HL-60 (cell line): Measurements from ENCODE around the gene CCM2L.

Experiments
- DNase-seq, 2 experiments: peaks; one replicate each; pipeline ENCODE4 v3.0.0-alpha.2; 2010 to 2020; ENCODE audit warnings: low read depth in 1 of 2, low spot score in 1 of 2
- H3K27ac ChIP-seq: fragments of 250-450 bp; sonication (Bioruptor Pico); replicated peaks from 2 replicates; pipeline ENCODE4 v1.5.1; 2020; ENCODE audit warnings: mild to moderate bottlenecking, moderate library complexity
- H3K27me3 ChIP-seq: fragments of 250-450 bp; sonication (Bioruptor Pico); 2 replicates; pipeline ENCODE4 v1.5.1; 2021; ENCODE audit warnings: mild to moderate bottlenecking, moderate library complexity; ENCODE audit not compliant: insufficient read depth, poor library complexity, severe bottlenecking
- H3K4me3 ChIP-seq: replicated peaks from 2 replicates; pipeline ENCODE4 v1.5.1; 2011; ENCODE audit warnings: mild to moderate bottlenecking, control low read depth, low read length; ENCODE audit not compliant: insufficient read depth
- CTCF ChIP-seq: IDR thresholded peaks from one replicate; pipeline ENCODE4 v1.5.1; 2011; ENCODE audit warnings: low read length, control low read depth, inconsistent platforms; ENCODE audit not compliant: insufficient read depth
- GABPA ChIP-seq: IDR thresholded peaks from 2 replicates; pipeline ENCODE4 v1.6.1; 2012; ENCODE audit warnings: low read depth
- POLR2AphosphoS5 ChIP-seq: IDR thresholded peaks from 2 replicates; pipeline ENCODE4 v1.6.1; 2012; ENCODE audit warnings: low read depth
- REST ChIP-seq: IDR thresholded peaks from 2 replicates; pipeline ENCODE4 v1.6.1; 2012; ENCODE audit warnings: low read depth; ENCODE audit not compliant: insufficient replicate concordance
- SPI1 ChIP-seq: IDR thresholded peaks from 2 replicates; pipeline ENCODE4 v1.6.1; 2012; ENCODE audit warnings: low read depth, mild to moderate bottlenecking, borderline replicate concordance

Gene CCM2L

GRCh38 chr20:32017711-32018251, 7.5 kb downstream of the CCM2L start:
- H3K27ac ChIP-seq, result no peak overlapping the region

GRCh38 chr20:32018269-32019155, 8.3 kb downstream of the CCM2L start:
- DNase-seq, result peak in 1 of 2 experiments; percentile 16
- peaks cover 44% of the 10 kb centered on the region for H3K27me3 ChIP-seq
- TF ChIP-seq CTCF, result no peak
- no peak for TF ChIP-seq SPI1
- no peak overlapping the region for H3K27ac ChIP-seq
- peak overlapping the region; percentile 50 for H3K4me3 ChIP-seq

More at GRCh38 chr20:32017711-32018251, 7.5 kb downstream of the CCM2L start:
- TF ChIP-seq SPI1 (no peak), CTCF (no peak), REST (no peak), GABPA (no peak), POLR2AphosphoS5 (no peak)
- Histone ChIP-seq H3K4me3 (no peak overlapping the region), H3K27me3 (peaks cover 47% of the 10 kb centered on the region)
- no peak for DNase-seq

GRCh38 chr20:32019156-32019510, 8.9 kb downstream of the CCM2L start:
- H3K27me3 ChIP-seq, result peaks cover 44% of the 10 kb centered on the region
- H3K27ac ChIP-seq, result no peak overlapping the region
- H3K4me3 ChIP-seq, result peak overlapping the region; percentile 31
- TF ChIP-seq REST, result no peak
- TF ChIP-seq SPI1, result no peak
- TF ChIP-seq POLR2AphosphoS5, result no peak
- no peak for DNase-seq

DNA sequence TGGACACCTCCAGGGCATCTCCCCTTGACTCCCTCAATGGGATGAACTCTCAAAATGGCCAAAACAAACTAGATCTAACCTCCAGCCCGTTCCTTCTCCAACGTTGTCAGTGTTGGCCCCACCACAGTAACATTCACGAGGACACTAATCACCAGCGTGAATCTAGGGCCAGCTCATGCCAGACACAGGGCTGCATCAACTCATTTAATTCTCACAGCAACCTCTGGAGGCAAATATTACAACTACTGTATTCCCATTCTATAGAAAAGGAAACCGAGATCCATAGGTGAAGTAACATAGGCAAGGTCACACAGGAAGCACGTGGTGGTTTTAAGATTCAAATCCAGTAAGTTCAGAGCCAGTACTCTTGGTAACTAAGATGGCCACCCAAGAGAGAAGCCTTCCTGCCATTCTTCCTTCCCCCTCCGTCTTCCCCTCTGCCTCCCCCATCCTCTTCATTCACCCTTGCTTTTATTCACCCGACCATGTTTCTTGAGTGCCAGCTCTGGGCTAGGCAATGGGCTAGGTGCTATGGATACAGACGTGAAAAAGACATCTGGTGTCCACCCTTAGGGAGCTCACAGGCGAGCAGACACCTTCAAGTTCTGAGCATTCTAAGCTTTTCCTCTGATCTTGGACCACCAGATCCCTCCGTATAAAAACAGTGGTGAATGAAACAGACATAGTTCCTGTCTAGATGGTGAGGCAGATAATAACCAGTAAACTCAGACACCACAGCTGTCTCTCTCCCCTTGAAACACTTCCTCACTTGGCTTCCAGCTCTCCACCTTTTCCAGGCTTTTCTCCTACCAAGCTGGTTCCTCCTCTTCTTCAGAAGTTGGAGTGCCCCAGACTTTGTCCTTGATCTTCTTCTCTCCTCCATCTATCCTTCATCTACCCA, 9.6 kb downstream of the CCM2L start:
- DNase-seq, result no peak
- Histone ChIP-seq H3K4me3 (no peak overlapping the region), H3K27ac (no peak overlapping the region), H3K27me3 (peaks cover 44% of the 10 kb centered on the region)
- TF ChIP-seq POLR2AphosphoS5, result no peak
- no peak for TF ChIP-seq CTCF
- no peak for TF ChIP-seq GABPA
- no peak for TF ChIP-seq SPI1
- no peak for TF ChIP-seq REST
